GM19467 (cell line): ENCODE data around the gene TXNL4A.

Experiments
- ATAC-seq: cut with Tn5 transposase; IDR thresholded peaks from one replicate; pipeline ENCODE4 v1.9.1; 2021; ENCODE audit warnings: mild to moderate bottlenecking, moderate library complexity; ENCODE audit not compliant: unreplicated experiment

The TXNL4A gene

GRCh38 chr18:79936641-79937040 lies 51.7 kb downstream of the TXNL4A start:
- no peak for ATAC-seq

GRCh38 chr18:79935925-79936324 lies 52.4 kb downstream of the TXNL4A start:
- no peak for ATAC-seq

- ATAC-seq: no peak
These were observed 52.9 kb downstream of the TXNL4A start for GRCh38 chr18:79935499-79935898.

GRCh38 chr18:79935098-79935480 lies 53.3 kb downstream of the TXNL4A start:
- ATAC-seq: no peak

- ATAC-seq: no peak
These were observed 53.9 kb downstream of the TXNL4A start for GRCh38 chr18:79934311-79935097.

GRCh38 chr18:79933765-79934164 lies 54.6 kb downstream of the TXNL4A start:
- ATAC-seq: no peak

GRCh38 chr18:79932907-79933306 lies 55.5 kb downstream of the TXNL4A start:
- no peak for ATAC-seq

- ATAC-seq: no peak
These were observed 56.9 kb downstream of the TXNL4A start for GRCh38 chr18:79931475-79931874.

- ATAC-seq: no peak
These were observed 58.2 kb downstream of the TXNL4A start for GRCh38 chr18:79930020-79930642.

GRCh38 chr18:79928563-79928960 lies 59.8 kb downstream of the TXNL4A start:
- ATAC-seq: no peak

GRCh38 chr18:79927607-79928562 lies 60.5 kb downstream of the TXNL4A start:
- ATAC-seq: no peak

- no peak for ATAC-seq
These were observed 61.4 kb downstream of the TXNL4A start for GRCh38 chr18:79926715-79927606.

- ATAC-seq: no peak
These were observed 62.1 kb downstream of the TXNL4A start for GRCh38 chr18:79926306-79926705.

- no peak for ATAC-seq
These were observed 63.3 kb downstream of the TXNL4A start for GRCh38 chr18:79924814-79925731.

GRCh38 chr18:79923896-79924585 lies 64.3 kb downstream of the TXNL4A start:
- ATAC-seq: no peak

GRCh38 chr18:79922971-79923411 lies 65.4 kb downstream of the TXNL4A start:
- no peak for ATAC-seq

GRCh38 chr18:79921984-79922965 lies 66.1 kb downstream of the TXNL4A start:
- ATAC-seq: no peak
